Stimulated activated naive CD8-positive, alpha-beta T cell treated with anti-CD3 and anti-CD28 coated beads, Interleukin-15, amount 100 ng/mL, for 72 hours (primary cell): Measurements from ENCODE around the gene PLEKHG4B.

ENCODE experiments used
- ATAC-seq: fragments of 150-1000 bp; cut with Tn5 transposase; 2 replicates; pipeline ENCODE4 v1.10.0; 2021; ENCODE audit warnings: mild to moderate bottlenecking, moderate library complexity
- DNase-seq, 2 donors: peaks; one replicate each; pipeline ENCODE4 v3.0.0; 2021 to 2022
- H3K27ac Mint-ChIP-seq, 2 donors: one replicate each; pipeline ENCODE4 v1.8.0; 2022; ENCODE audit warnings: mild to moderate bottlenecking in 2 of 2, mixed read lengths in 2 of 2, moderate library complexity in 2 of 2
- H3K27me3 Mint-ChIP-seq: one replicate; pipeline ENCODE4 v1.8.0; 2022; ENCODE audit warnings: mixed read lengths
- H3K4me1 Mint-ChIP-seq: one replicate; pipeline ENCODE4 v1.8.0; 2022; ENCODE audit warnings: mild to moderate bottlenecking, mixed read lengths
- H3K4me3 Mint-ChIP-seq, 2 donors: one replicate each; pipeline ENCODE4 v1.8.0; 2022; ENCODE audit warnings: mild to moderate bottlenecking in 2 of 2, mixed read lengths in 2 of 2, moderate library complexity in 1 of 2
- H3K9me3 Mint-ChIP-seq, 2 donors: one replicate each; pipeline ENCODE4 v1.8.0; 2022; ENCODE audit warnings: mixed read lengths in 2 of 2

PLEKHG4B gene

DNA sequence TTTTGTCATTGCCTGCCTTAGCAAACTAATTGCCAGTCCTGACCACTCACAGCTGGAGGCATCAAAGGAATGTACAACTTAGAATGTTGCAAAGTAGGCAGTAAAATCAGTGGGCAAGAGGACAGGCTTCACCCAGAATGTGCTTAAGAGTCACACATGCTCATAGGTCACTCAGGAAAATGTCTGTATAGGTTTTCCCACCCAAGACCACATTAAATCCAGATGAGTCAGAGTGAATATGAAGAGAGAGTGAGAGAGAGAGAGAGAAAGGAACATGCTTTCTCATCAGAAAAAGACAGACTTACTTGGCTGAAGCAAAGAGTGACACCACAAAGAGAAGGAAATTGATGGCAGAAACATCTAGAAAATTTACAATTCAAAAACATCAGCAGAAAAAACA, 37.9 kb downstream of the PLEKHG4B start:
- Mint-ChIP-seq H3K27ac (no peak overlapping the region), H3K4me3 (no peak overlapping the region), H3K4me1 (no peaks in the 10 kb centered on the region), H3K9me3 (peaks cover 12% of the 10 kb centered on the region in 2 donors), H3K27me3 (peaks cover 52% of the 10 kb centered on the region)
- DNase-seq (no peak), ATAC-seq (no peak)

DNA sequence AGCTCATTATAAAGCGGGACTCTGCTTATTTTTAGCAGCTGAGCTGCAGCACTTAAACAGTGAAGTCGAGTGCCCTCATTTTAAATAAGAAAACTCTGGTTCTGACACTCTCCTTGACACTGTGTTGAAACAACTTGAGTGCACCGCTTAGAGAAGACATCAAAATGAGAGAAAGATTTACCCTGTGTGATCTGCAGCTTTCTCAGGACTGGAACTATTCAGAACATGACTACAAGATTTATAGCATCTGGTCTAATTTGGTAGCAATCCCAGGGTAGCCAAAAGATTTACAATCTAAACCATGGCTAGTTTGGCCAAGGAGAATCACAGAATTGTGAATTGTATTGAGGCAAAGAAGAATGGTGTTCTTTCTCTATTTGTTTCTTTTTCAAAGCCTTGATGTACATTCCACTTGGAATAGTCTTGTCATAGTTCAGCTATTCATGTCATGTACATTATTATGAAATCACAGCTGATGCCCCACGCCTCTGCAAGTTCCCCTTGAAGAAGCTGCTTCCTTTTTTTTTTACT, 38.7 kb downstream of the PLEKHG4B start:
- ATAC-seq = no peak
- no peak for DNase-seq
- Mint-ChIP-seq H3K9me3 (peaks cover 12% of the 10 kb centered on the region in 2 donors), H3K27me3 (peaks cover 50% of the 10 kb centered on the region), H3K27ac (no peak overlapping the region), H3K4me3 (no peak overlapping the region), H3K4me1 (no peaks in the 10 kb centered on the region)

DNA sequence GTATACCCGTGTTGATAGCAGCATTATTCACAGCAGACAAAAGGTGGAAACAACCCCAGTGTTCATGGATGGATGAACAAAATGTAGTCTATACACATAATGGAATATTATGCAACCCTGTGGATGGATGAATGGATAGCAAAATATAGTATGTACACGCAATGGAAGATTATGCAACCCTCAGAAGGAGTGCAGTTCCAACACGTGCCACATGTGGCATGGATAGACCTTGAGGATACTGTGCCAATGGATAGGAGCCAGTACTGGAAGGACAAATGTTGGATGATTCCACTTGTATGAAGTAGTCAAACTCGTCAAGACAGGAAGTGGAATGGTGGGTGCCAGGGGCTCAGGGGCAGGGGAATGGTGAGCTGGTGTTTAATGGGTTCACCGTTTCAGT, 44.9 kb downstream of the PLEKHG4B start:
- peaks cover 12% of the 10 kb centered on the region for H3K27me3 Mint-ChIP-seq
- no peaks in the 10 kb centered on the region for H3K4me1 Mint-ChIP-seq
- no peaks in the 10 kb centered on the region for H3K9me3 Mint-ChIP-seq
- no peak overlapping the region for H3K4me3 Mint-ChIP-seq
- ATAC-seq (no peak), DNase-seq (no peak)
- no peak overlapping the region for H3K27ac Mint-ChIP-seq

DNA sequence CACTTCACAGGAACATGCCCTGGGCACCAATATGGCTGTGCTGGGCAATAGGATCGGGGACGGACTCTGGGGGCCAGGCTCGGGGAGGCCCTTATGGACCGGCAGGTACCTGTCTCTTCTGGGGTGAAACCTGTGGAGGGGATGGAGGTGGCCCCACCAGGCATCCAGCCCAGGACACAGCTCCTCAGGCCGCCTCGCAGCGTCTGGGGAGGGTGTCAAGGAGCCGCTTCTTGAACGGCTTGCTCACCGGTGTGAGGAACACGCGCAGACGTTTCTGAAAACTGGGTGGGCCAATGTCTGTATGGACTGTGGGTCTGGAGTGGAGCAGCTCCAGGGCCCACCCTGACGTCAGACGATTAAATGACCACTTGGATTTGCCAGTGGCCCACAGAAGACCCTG, 45.8 kb downstream of the PLEKHG4B start:
- ATAC-seq = no peak
- Mint-ChIP-seq H3K27me3 (peaks cover 12% of the 10 kb centered on the region), H3K4me3 (no peak overlapping the region), H3K4me1 (no peaks in the 10 kb centered on the region), H3K9me3 (no peaks in the 10 kb centered on the region), H3K27ac (no peak overlapping the region)
- no peak for DNase-seq

DNA sequence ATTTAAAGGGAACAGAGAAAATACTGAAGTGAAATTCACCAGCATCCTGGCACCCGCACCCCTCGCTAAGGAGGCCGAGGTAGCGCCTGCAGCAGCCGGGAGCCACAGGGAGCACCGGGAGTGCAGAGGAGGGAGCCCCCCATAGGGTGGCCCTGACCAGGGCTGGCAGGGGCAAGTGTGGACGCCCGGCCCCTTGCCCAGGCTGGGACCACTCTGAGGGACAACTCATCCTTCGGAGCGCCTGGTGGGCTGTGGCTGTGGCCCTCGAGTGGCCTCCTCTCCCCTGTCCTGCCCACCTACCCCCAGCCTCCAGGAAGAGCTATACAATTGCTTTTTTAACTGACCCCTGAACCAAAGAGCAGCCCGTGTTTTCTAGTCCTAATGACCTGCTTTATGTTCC, 47.0 kb downstream of the PLEKHG4B start:
- H3K27ac Mint-ChIP-seq = no peak overlapping the region
- H3K4me1 Mint-ChIP-seq = no peaks in the 10 kb centered on the region
- no peaks in the 10 kb centered on the region for H3K9me3 Mint-ChIP-seq
- DNase-seq = no peak
- peaks cover 14% of the 10 kb centered on the region for H3K27me3 Mint-ChIP-seq
- no peak for ATAC-seq
- H3K4me3 Mint-ChIP-seq = no peak overlapping the region

DNA sequence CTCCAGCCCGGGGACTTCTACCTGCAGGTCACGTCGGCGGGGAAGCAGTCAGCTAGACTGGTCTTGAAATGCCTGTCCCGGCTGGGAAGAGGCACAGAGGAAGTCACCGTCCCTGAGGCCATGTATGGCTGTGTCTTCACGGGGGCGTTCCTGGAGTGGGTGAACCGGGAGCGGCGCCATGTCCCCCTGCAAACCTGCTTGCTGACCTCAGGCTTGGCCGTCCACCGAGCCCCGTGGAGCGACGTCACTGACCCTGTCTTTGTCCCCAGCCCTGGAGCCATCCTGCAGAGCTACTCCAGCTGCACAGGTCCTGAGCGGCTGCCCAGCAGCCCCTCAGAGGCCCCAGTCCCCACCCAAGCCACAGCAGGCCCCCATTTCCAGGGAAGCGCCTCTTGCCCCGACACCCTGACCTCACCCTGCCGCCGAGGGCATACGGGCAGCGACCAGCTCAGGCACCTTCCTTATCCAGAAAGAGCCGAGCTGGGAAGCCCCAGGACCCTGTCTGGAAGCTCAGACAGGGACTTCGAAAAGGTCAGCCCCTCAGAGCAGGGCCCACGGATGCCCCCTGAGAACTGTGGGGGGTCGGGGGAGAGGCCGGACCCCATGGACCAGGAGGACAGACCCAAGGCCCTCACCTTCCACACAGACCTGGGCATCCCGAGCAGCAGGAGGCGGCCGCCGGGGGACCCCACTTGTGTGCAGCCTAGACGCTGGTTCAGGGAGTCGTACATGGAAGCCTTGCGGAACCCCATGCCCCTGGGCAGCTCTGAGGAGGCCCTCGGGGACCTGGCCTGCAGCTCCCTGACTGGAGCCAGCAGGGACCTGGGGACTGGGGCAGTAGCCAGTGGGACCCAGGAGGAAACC, 47.8 kb downstream of the PLEKHG4B start:
- ATAC-seq = peak; percentile 31
- no peaks in the 10 kb centered on the region for H3K9me3 Mint-ChIP-seq

DNA sequence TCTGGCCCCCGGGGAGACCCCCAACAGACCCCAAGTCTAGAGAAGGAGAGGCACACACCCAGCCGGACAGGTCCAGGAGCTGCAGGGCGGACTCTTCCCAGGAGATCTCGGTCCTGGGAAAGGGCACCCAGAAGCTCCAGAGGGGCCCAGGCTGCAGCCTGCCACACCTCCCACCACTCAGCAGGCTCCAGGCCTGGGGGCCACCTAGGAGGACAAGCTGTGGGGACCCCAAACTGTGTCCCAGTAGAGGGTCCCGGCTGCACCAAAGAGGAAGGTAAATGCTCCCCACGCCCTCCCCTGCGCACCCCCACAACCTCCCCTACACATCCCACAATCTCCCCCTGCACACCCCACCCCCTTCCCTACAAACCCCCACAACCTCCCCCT, 48.5 kb downstream of the PLEKHG4B start:
- ATAC-seq = peak; percentile 14
- H3K27ac Mint-ChIP-seq = no peak overlapping the region
- no peak overlapping the region for H3K4me3 Mint-ChIP-seq
- H3K9me3 Mint-ChIP-seq = no peaks in the 10 kb centered on the region
- no peak for DNase-seq
- no peaks in the 10 kb centered on the region for H3K4me1 Mint-ChIP-seq
- H3K27me3 Mint-ChIP-seq = peaks cover 22% of the 10 kb centered on the region

More for the DNA sequence above, 47.8 kb downstream of the PLEKHG4B start:
- no peak for DNase-seq
- peaks cover 22% of the 10 kb centered on the region for H3K27me3 Mint-ChIP-seq
- H3K4me3 Mint-ChIP-seq = no peak overlapping the region
- no peaks in the 10 kb centered on the region for H3K4me1 Mint-ChIP-seq
- H3K27ac Mint-ChIP-seq = no peak overlapping the region

DNA sequence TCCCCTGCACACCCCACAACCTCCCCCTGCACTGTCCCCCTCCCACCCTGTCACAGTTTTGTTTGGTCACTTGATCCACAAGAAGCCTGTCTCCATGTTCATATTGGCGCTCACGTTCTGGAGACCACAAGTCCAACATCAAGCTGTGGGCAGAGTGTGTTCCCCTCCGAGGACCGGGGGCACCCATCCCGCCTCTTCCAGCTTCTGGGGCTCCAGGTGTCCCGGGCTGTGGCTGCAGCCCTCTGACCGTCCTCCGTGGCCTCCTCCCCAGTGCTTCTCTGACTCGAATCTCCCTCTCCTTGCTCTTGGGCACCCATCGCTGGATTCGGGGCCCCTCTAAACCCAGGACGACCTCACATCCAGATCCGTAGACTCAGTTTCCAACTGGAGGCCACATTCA, 49.2 kb downstream of the PLEKHG4B start:
- DNase-seq (no peak), ATAC-seq (no peak)
- Mint-ChIP-seq H3K4me1 (no peaks in the 10 kb centered on the region), H3K27ac (no peak overlapping the region), H3K4me3 (no peak overlapping the region), H3K27me3 (peaks cover 22% of the 10 kb centered on the region), H3K9me3 (peaks cover 0 to under 1% of the 10 kb centered on the region in 2 donors)

DNA sequence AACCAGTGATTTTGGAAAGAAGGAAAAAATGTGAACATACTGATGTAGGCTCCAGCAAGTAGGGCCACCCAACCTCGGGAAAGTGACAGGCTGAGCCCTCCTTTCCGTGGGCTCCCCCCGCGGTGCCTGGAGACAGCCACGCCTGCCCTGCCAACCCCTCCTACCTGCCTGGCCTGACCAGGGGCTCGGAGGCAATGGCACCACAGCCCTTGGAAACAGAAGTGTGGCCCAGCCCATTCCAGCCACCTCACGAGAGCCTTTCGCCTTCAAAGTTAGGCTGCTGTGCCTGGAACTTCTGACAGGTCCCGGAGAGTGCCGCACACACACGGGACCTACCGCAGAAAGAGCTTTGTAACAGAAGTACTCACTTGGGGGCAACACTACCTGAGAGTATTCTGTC, 49.8 kb downstream of the PLEKHG4B start:
- no peak overlapping the region for H3K4me3 Mint-ChIP-seq
- no peak for DNase-seq
- peaks cover 22% of the 10 kb centered on the region for H3K27me3 Mint-ChIP-seq
- H3K27ac Mint-ChIP-seq = no peak overlapping the region
- H3K9me3 Mint-ChIP-seq = peaks cover 3 to 6% of the 10 kb centered on the region in 2 donors
- ATAC-seq = no peak
- H3K4me1 Mint-ChIP-seq = no peaks in the 10 kb centered on the region

DNA sequence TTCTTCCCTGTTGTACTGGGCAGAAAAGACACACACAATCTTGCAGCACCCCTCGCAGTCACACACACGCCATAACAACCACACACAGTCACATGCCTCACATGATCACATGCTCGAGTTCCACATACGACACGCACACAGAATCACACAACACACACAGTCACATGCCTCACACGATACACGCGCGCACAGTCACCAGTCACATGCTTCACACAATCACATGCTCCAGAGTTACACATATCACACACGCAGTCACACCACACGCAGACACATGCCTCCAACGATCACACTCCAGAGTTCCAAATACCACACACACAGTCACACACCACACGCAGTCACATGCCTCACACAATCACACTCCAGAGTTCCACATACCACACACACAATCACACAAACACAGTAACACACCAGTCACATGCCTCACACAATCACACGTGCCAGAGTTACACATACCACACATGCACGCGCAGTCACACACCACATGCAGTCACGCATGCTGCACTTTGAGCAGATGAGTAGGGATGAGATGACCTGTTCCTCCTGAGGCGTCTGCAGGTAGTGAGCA, 50.4 kb downstream of the PLEKHG4B start:
- Mint-ChIP-seq H3K4me3 (no peak overlapping the region), H3K27ac (no peak overlapping the region), H3K4me1 (no peaks in the 10 kb centered on the region), H3K27me3 (peaks cover 22% of the 10 kb centered on the region), H3K9me3 (peaks cover 9 to 12% of the 10 kb centered on the region in 2 donors)
- ATAC-seq (no peak), DNase-seq (no peak)

DNA sequence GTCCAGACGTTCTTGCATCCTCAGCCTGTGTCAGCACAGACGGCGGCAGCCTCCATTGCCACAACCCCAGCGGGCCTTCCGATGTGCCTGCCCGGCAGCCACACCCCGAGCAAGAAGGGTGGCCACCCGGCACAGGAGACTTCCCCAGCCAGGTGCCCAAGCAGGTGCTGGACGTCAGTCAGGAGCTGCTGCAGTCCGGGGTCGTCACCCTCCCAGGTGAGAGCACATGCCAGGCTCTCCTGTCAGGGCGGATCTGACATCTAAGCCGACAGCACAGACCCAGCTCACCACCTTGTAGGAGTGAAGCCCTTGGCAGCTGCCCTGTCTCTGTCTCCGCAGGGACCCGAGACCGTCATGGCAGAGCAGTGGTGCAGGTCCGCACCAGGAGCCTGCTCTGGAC, 51.1 kb downstream of the PLEKHG4B start:
- ATAC-seq = no peak
- no peaks in the 10 kb centered on the region for H3K4me1 Mint-ChIP-seq
- H3K27ac Mint-ChIP-seq = no peak overlapping the region
- peaks cover 22% of the 10 kb centered on the region for H3K27me3 Mint-ChIP-seq
- H3K9me3 Mint-ChIP-seq = peaks cover 16 to 19% of the 10 kb centered on the region in 2 donors
- no peak for DNase-seq
- no peak overlapping the region for H3K4me3 Mint-ChIP-seq

DNA sequence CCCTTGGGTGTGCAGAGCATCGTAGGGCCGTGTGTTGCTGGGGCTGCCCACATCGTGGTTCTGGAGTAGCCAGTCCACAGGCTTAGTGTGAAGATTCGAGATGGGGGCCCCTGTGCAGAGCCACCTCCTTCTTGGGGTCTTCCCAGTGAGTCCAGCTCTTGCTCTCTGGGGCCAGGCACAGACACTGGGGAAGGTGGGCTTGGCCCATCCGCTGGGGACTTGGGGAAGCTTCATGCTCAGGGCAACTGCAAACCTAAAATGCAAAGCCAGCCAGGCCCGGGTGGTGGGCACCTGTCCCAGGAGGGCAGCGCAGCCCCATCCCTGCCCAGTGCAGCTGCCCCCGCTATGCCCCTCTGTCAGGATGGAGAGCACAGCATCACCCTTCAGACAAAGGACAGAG, 53.0 kb downstream of the PLEKHG4B start:
- Mint-ChIP-seq H3K27me3 (peaks cover 22% of the 10 kb centered on the region), H3K4me3 (no peak overlapping the region), H3K4me1 (no peaks in the 10 kb centered on the region), H3K27ac (no peak overlapping the region), H3K9me3 (peaks cover 16 to 22% of the 10 kb centered on the region in 2 donors)
- ATAC-seq = no peak
- no peak for DNase-seq

DNA sequence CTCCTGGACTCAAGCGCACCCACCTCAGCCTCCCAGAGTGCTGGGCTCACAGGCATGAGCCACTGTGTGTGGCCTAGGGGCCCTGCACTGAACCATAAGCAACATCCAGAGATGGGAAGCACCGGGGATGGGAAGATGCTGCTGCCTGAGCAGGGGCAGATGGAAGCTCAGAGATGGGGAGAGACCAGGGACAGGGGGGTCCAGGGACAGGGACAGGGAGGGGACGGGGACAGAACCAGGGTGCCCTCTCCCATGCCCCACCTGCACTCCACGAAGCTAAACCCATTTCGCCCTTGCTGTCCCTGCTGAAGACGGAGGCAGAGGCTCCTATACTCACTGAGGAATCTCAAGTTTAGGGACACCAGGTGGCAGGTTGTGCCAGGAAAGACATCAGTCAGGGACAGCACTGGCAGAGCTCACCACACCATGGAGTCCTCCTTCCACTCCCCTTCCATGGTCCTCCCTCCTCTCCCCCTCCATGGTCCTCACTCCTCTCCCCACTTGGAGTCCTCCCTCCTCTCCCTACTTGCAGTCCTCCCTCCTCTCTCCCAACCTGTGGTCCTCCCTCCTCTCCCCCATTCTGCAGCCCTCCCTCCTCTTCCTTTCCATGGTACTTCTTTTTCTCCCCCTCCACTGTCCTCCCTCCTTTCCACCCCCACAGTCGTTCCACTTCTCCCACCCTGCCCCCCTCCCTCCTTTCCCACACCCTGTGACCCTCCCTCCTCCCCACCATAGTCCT, 53.8 kb downstream of the PLEKHG4B start:
- no peak for ATAC-seq
- Mint-ChIP-seq H3K4me1 (no peaks in the 10 kb centered on the region), H3K27me3 (peaks cover 22% of the 10 kb centered on the region), H3K4me3 (no peak overlapping the region), H3K27ac (no peak overlapping the region), H3K9me3 (peaks cover 16 to 22% of the 10 kb centered on the region in 2 donors)
- no peak for DNase-seq

DNA sequence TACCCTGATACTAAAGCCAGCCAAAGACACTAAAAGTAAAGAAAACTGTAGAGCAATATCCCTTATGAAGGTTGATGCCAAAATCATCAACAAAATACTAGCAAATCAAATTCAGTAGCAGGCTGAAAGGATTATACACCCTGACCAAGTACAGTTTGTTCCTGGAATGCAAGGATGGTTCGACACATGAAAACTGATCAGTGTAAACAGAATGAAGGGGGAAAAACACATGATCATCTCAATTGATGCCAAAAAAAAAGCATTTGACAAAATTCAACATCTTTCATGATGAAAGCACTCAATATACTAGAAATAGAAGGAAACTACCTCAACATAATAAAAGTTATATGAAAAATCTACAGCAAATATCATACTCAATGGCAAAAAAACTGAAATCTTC, 55.8 kb downstream of the PLEKHG4B start:
- no peak overlapping the region for H3K27ac Mint-ChIP-seq
- ATAC-seq = no peak
- DNase-seq = no peak
- H3K27me3 Mint-ChIP-seq = peaks cover 14% of the 10 kb centered on the region
- H3K4me1 Mint-ChIP-seq = no peaks in the 10 kb centered on the region
- H3K4me3 Mint-ChIP-seq = no peak overlapping the region
- peaks cover 16 to 22% of the 10 kb centered on the region in 2 donors for H3K9me3 Mint-ChIP-seq

DNA sequence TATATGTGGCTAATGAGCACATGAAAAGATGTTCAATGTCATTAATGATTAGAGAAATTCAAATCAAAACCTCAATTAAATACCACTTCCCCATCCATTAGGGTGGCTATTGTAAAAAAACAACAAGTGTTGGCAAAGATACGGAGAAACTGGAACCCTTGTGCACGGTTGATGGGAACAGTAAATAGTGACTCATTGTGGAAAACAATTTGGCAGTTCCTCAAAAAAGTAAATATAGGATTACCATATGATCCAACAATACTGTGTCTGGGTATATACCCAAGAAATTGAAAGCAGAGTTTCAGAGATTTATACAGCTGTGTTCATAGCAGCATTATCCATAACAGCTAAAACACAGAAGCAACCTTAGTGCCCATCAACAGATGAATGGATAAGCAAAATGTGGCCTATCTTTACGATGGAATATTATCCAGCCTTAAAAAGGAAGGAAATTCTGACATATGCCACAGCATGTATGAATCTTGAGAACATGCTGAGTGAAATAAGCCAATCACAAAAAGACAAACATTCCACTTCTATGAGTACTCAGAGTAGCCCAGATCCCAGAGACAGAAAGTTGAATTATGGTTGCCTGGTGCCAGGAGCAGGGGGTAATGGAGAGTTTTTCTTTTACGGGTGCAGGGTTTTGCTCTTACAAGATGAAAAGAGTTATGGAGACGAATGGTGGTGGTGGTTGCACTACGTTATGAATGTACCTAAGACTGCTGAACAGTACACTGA, 57.9 kb downstream of the PLEKHG4B start:
- ATAC-seq (no peak), DNase-seq (no peak)
- H3K4me1 Mint-ChIP-seq = no peaks in the 10 kb centered on the region
- no peak overlapping the region for H3K4me3 Mint-ChIP-seq
- no peak overlapping the region for H3K27ac Mint-ChIP-seq
- no peaks in the 10 kb centered on the region for H3K27me3 Mint-ChIP-seq
- peaks cover 16 to 22% of the 10 kb centered on the region in 2 donors for H3K9me3 Mint-ChIP-seq
